HEK293 (cell line): ENCODE data around the gene NPEPL1.

Experiments used
- ZNF138 ChIP-seq: fragments of 450-650 bp; formaldehyde crosslinking; IDR thresholded peaks from 2 replicates; pipeline ENCODE4 v1.5.1; 2016; ENCODE audit warnings: missing biosample characterization, missing genetic modification characterization, borderline replicate concordance
- ZNF155 ChIP-seq: fragments of 450-650 bp; formaldehyde crosslinking; IDR thresholded peaks from 2 replicates; pipeline ENCODE4 v1.5.1; 2016; ENCODE audit warnings: missing biosample characterization, missing genetic modification characterization
- ZNF202 ChIP-seq: fragments of 450-650 bp; formaldehyde crosslinking; IDR thresholded peaks from 2 replicates; pipeline ENCODE4 v1.5.1; 2016; ENCODE audit warnings: missing biosample characterization, missing genetic modification characterization, borderline replicate concordance
- ZNF354C ChIP-seq: fragments of 450-650 bp; formaldehyde crosslinking; IDR thresholded peaks from 2 replicates; pipeline ENCODE4 v1.5.1; 2016; ENCODE audit warnings: missing biosample characterization, missing genetic modification characterization, low read depth, borderline replicate concordance
- TF ChIP-seq, protein P1 (sequence below): fragments of 450-650 bp; formaldehyde crosslinking; IDR thresholded peaks from 2 replicates; pipeline ENCODE4 v1.5.1; 2016; ENCODE audit warnings: missing biosample characterization, missing genetic modification characterization
- TF ChIP-seq, protein P2 (sequence below): fragments of 450-650 bp; formaldehyde crosslinking; IDR thresholded peaks from 2 replicates; pipeline ENCODE4 v1.5.1; 2016; ENCODE audit warnings: missing biosample characterization, missing genetic modification characterization
- TF ChIP-seq, protein P3 (sequence below): IDR thresholded peaks from 2 replicates; pipeline ENCODE4 v1.6.1; 2011; ENCODE audit warnings: mild to moderate bottlenecking, low read depth, low read length, borderline replicate concordance
- TF ChIP-seq, protein P4 (sequence below): fragments of 450-650 bp; formaldehyde crosslinking; IDR thresholded peaks from 2 replicates; pipeline ENCODE4 v1.5.1; 2016; ENCODE audit warnings: missing biosample characterization, missing genetic modification characterization

DNA sequence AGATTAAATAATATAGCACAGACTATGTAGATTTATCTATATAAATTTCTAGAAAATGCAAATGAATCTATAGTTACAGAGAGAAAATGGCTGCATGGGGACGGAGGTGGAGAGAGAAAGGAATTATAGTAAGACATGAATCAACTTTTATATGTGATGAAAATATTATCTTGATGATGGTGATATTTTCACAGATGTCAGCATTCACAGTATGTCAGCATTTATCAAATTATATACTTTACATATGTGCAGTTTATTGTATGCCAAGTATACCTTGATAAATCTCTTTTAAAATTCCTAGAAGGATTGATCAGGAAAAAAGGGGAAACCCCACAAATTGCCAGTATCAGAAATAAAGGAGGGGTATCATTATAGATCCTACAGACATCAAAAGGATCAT lies 44.6 kb downstream of the NPEPL1 start:
- TF ChIP-seq, protein P1, sequence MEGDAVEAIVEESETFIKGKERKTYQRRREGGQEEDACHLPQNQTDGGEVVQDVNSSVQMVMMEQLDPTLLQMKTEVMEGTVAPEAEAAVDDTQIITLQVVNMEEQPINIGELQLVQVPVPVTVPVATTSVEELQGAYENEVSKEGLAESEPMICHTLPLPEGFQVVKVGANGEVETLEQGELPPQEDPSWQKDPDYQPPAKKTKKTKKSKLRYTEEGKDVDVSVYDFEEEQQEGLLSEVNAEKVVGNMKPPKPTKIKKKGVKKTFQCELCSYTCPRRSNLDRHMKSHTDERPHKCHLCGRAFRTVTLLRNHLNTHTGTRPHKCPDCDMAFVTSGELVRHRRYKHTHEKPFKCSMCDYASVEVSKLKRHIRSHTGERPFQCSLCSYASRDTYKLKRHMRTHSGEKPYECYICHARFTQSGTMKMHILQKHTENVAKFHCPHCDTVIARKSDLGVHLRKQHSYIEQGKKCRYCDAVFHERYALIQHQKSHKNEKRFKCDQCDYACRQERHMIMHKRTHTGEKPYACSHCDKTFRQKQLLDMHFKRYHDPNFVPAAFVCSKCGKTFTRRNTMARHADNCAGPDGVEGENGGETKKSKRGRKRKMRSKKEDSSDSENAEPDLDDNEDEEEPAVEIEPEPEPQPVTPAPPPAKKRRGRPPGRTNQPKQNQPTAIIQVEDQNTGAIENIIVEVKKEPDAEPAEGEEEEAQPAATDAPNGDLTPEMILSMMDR (tag by site-specific recombination), result no peak
- no peak for TF ChIP-seq ZNF138
- TF ChIP-seq, protein P2, sequence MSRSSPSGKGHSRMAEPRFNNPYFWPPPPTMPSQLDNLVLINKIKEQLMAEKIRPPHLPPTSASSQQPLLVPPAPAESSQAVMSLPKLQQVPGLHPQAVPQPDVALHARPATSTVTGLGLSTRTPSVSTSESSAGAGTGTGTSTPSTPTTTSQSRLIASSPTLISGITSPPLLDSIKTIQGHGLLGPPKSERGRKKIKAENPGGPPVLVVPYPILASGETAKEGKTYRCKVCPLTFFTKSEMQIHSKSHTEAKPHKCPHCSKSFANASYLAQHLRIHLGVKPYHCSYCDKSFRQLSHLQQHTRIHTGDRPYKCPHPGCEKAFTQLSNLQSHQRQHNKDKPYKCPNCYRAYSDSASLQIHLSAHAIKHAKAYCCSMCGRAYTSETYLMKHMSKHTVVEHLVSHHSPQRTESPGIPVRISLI (tag by site-specific recombination), result no peak
- no peak for TF ChIP-seq ZNF354C (tag by site-specific recombination)
- TF ChIP-seq ZNF202, result no peak
- TF ChIP-seq, protein P3, sequence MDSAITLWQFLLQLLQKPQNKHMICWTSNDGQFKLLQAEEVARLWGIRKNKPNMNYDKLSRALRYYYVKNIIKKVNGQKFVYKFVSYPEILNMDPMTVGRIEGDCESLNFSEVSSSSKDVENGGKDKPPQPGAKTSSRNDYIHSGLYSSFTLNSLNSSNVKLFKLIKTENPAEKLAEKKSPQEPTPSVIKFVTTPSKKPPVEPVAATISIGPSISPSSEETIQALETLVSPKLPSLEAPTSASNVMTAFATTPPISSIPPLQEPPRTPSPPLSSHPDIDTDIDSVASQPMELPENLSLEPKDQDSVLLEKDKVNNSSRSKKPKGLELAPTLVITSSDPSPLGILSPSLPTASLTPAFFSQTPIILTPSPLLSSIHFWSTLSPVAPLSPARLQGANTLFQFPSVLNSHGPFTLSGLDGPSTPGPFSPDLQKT, result no peak
- TF ChIP-seq, protein P4, sequence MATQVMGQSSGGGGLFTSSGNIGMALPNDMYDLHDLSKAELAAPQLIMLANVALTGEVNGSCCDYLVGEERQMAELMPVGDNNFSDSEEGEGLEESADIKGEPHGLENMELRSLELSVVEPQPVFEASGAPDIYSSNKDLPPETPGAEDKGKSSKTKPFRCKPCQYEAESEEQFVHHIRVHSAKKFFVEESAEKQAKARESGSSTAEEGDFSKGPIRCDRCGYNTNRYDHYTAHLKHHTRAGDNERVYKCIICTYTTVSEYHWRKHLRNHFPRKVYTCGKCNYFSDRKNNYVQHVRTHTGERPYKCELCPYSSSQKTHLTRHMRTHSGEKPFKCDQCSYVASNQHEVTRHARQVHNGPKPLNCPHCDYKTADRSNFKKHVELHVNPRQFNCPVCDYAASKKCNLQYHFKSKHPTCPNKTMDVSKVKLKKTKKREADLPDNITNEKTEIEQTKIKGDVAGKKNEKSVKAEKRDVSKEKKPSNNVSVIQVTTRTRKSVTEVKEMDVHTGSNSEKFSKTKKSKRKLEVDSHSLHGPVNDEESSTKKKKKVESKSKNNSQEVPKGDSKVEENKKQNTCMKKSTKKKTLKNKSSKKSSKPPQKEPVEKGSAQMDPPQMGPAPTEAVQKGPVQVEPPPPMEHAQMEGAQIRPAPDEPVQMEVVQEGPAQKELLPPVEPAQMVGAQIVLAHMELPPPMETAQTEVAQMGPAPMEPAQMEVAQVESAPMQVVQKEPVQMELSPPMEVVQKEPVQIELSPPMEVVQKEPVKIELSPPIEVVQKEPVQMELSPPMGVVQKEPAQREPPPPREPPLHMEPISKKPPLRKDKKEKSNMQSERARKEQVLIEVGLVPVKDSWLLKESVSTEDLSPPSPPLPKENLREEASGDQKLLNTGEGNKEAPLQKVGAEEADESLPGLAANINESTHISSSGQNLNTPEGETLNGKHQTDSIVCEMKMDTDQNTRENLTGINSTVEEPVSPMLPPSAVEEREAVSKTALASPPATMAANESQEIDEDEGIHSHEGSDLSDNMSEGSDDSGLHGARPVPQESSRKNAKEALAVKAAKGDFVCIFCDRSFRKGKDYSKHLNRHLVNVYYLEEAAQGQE (tag by site-specific recombination), result no peak
- TF ChIP-seq ZNF155 (tag by site-specific recombination), result no peak
